Measurements from ENCODE around the gene TBC1D23.
"Not testable (repeated sequence)": the region's sequence is repeated elsewhere in the genome, so short reads cannot be mapped to it uniquely, and the experiment has no call there.

TBC1D23 gene

GRCh38 chr3:100331660-100332059 is 70.9 kb downstream of the TBC1D23 start:
- no peak overlapping the region for H3K4me3 ChIP-seq (ENCODE audit: low read depth, low read length)
- no peak for DNase-seq (ENCODE audit: low read depth)
- TF ChIP-seq CTCF (conservative IDR thresholded peaks at IDR 0.05; ENCODE audit: low read depth, low read length) = no peak

GRCh38 chr3:100333051-100333450 is 72.3 kb downstream of the TBC1D23 start:
- no peak for TF ChIP-seq CTCF (conservative IDR thresholded peaks at IDR 0.05; ENCODE audit: low read depth, low read length)
- no peak for DNase-seq (ENCODE audit: low read depth)
- H3K4me3 ChIP-seq (ENCODE audit: low read depth, low read length) = no peak overlapping the region

GRCh38 chr3:100333970-100334487 is 73.2 kb downstream of the TBC1D23 start:
- H3K4me3 ChIP-seq (ENCODE audit: low read depth, low read length) = peak overlapping the region; percentile 73
- no peak for DNase-seq (ENCODE audit: low read depth)
- no peak for TF ChIP-seq CTCF (conservative IDR thresholded peaks at IDR 0.05; ENCODE audit: low read depth, low read length)

GRCh38 chr3:100334488-100335351 is 73.9 kb downstream of the TBC1D23 start, which contains the start of gene NIT2:
NIT2 (plus strand) TSS chr3:100334757; CDS start chr3:100334792, 35 bp downstream.
- peak; percentile 83 for DNase-seq (ENCODE audit: low read depth)
- H3K4me3 ChIP-seq (ENCODE audit: low read depth, low read length) = peak within 1 kb of the TSS; percentile 73
- TF ChIP-seq CTCF (conservative IDR thresholded peaks at IDR 0.05; ENCODE audit: low read depth, low read length) = no peak

- H3K4me3 ChIP-seq (ENCODE audit: low read depth, low read length) = peak overlapping the region; percentile 73
- DNase-seq (ENCODE audit: low read depth) = peak; percentile 16
Observed at GRCh38 chr3:100335434-100335833, 74.6 kb downstream of the TBC1D23 start.

GRCh38 chr3:100336229-100336628 is 75.4 kb downstream of the TBC1D23 start:
- not testable (repeated sequence) for H3K4me3 ChIP-seq (ENCODE audit: low read depth, low read length)

More at GRCh38 chr3:100335434-100335833, 74.6 kb downstream of the TBC1D23 start:
- TF ChIP-seq CTCF (conservative IDR thresholded peaks at IDR 0.05; ENCODE audit: low read depth, low read length) = no peak

GRCh38 chr3:100338911-100339310 is 78.1 kb downstream of the TBC1D23 start:
- TF ChIP-seq CTCF (conservative IDR thresholded peaks at IDR 0.05; ENCODE audit: low read depth, low read length) = no peak
- no peak for DNase-seq (ENCODE audit: low read depth)
- H3K4me3 ChIP-seq (ENCODE audit: low read depth, low read length) = no peak overlapping the region

More at GRCh38 chr3:100336229-100336628, 75.4 kb downstream of the TBC1D23 start:
- not testable (repeated sequence) for DNase-seq (ENCODE audit: low read depth)

Data from choroid plexus epithelial cell (primary cell).